Pancreas (tissue), 10 donors: Measurements from ENCODE around the gene DSCAML1. TPM values are rescaled to one million over a fixed set of nuclear protein-coding genes. Genes with fewer than 3 reads are reported as not detected.

Experiments used
- ATAC-seq, 4 donors: fragments of 200-7000 bp; cut with Tn5 transposase; one replicate each; pipeline versions ENCODE4 v1.8.0 to v1.9.1; 2020; ENCODE audit warnings: mild to moderate bottlenecking in 4 of 4, moderate library complexity in 4 of 4
- DNase-seq, 6 donors: peaks; one replicate each; pipeline ENCODE4 v3.0.0-alpha.2; 2020
- FAIRE-seq: peaks from 2 replicates; lab custom pipeline; 2012; peaks lifted over from hg19 to GRCh38; lab: Jason Lieb, UNC
- H3K27ac ChIP-seq, 4 donors: fragments of 200-600 bp; sonication (generic); 1 replicate in 3 of 4; 2 replicates in 1 of 4; pipeline versions ENCODE4 v1.5.0 to v1.8.0; 2020
- H3K27me3 ChIP-seq, 4 donors: fragments of 200-600 bp; one replicate each; pipeline ENCODE4 v1.8.0; 2021
- H3K36me3 ChIP-seq, 3 donors: fragments of 200-600 bp; sonication (generic) in 1 of 3; one replicate each; pipeline versions ENCODE4 v1.5.0 to v1.8.0; 2020 to 2021
- H3K4me1 ChIP-seq, 3 donors: fragments of 200-600 bp; one replicate each; pipeline ENCODE4 v1.8.0; 2021
- H3K4me3 ChIP-seq, 4 donors: fragments of 200-600 bp; sonication (generic) in 2 of 4; one replicate each; pipeline versions ENCODE4 v1.5.0 to v1.8.0; 2020 to 2021
- H3K9me3 ChIP-seq, 4 donors: fragments of 200-600 bp; one replicate each; pipeline ENCODE4 v1.8.0; 2021
- CTCF ChIP-seq, 4 donors: fragments of 200-600 bp; sonication (generic) in 3 of 4; IDR thresholded peaks; one replicate each; pipeline versions ENCODE4 v1.5.0 to v1.8.0; 2021; ENCODE audit warnings: antibody characterized with exemption in 4 of 4
- WGBS, 2 donors: extraction: QIAGEN DNeasy Blood & Tissue Kit; methylation state at CpG; one replicate each; pipeline ENCODE4 v1.1.7; 2013; 5-methylcytosine and 5-hydroxymethylcytosine counted together
- intact Hi-C, 3 donors: fragments of 100-400 bp; cut with DNase I; formaldehyde crosslinking; loops; one replicate each; pipeline versions ENCODE4 v1.11.1 to v1.14.2; 2022
- polyA plus RNA-seq, 2 donors: library from polyadenylated mRNA; stranded (reverse); fragments of 200-250 nt; gene quantifications; one replicate each; pipeline ENCODE4 v1.2.3, GENCODE V29; 2013
- total RNA-seq, 6 donors: library from RNA; stranded (reverse); fragmentation: NEBNext Ultra II Directional in 4 of 6; extraction: Animal tissue kit (Norgen Biotek cat#: 25700) in 4 of 6; gene quantifications; one replicate each; pipeline versions ENCODE4 v1.2.1 to v1.2.4, GENCODE V29; 2021 to 2023
- donor health status: healthy with polysubstance abuse.
- donor health status: DM: no; HTN: no; CAD: no; lungs with moderate emphysema.
- donor health status: DM: no; HTN: no; CAD: no.
- donor health status: control.
- donor health status: control.
- donor health status: Bipolar disorder and iron deficiency.
- donor health status: DM: yes; HTN: yes; CAD: no.
- donor health status: DM: no; HTN: no; CAD: no.
- donor health status: DM: no; HTN: no; CAD: no.
- donor health status: DM: yes; HTN: yes; CAD: no.

Gene DSCAML1
- total and polyA plus RNA-seq, 8 donors: 0.69 to 2.7 (median 1.8) TPM

- Histone ChIP-seq H3K4me3 (no peak overlapping the region), H3K27me3 (peaks cover 0 to 7% (median 2%) of the 10 kb centered on the region in 4 donors), H3K27ac (no peak overlapping the region), H3K4me1 (peaks cover 6 to 7% (median 7%) of the 10 kb centered on the region in 3 donors), H3K36me3 (no peaks in the 10 kb centered on the region), H3K9me3 (no peaks in the 10 kb centered on the region)
- WGBS, 2 donors: 68 to 70% methylated on average over 6 of the region's 6 CpGs
- ATAC-seq: no peak
- no peak for FAIRE-seq
- no peak for TF ChIP-seq CTCF (IDR thresholded peaks at IDR 0.05)
- DNase-seq: no peak
- intact Hi-C loops: no loop called here
These were observed 4.0 kb downstream of the DSCAML1 start for GRCh38 chr11:117792992-117793391.

- H3K4me1 ChIP-seq: peaks cover 6 to 7% (median 7%) of the 10 kb centered on the region in 3 donors
- H3K9me3 ChIP-seq: no peaks in the 10 kb centered on the region
- no peak overlapping the region for H3K4me3 ChIP-seq
- intact Hi-C loops: no loop called here
- TF ChIP-seq CTCF (IDR thresholded peaks at IDR 0.05): no peak
- H3K36me3 ChIP-seq: no peaks in the 10 kb centered on the region
- no peak for DNase-seq
- ATAC-seq: no peak
- H3K27me3 ChIP-seq: peaks cover 0 to 7% (median 2%) of the 10 kb centered on the region in 4 donors
- FAIRE-seq: no peak
- no peak overlapping the region for H3K27ac ChIP-seq
- 72 to 74% methylated on average over 5 of the region's 5 CpGs for WGBS, 2 donors
These were observed 4.8 kb downstream of the DSCAML1 start for GRCh38 chr11:117792241-117792640.

GRCh38 chr11:117790279-117790678 is 6.7 kb downstream of the DSCAML1 start:
- DNase-seq: no peak
- FAIRE-seq: no peak
- H3K9me3 ChIP-seq: no peaks in the 10 kb centered on the region
- H3K4me3 ChIP-seq: no peak overlapping the region
- peaks cover 0 to 4% (median 0%) of the 10 kb centered on the region in 4 donors for H3K27me3 ChIP-seq
- intact Hi-C loops: no loop called here
- H3K4me1 ChIP-seq: no peaks in the 10 kb centered on the region
- no peaks in the 10 kb centered on the region for H3K36me3 ChIP-seq
- no peak for TF ChIP-seq CTCF (IDR thresholded peaks at IDR 0.05)
- H3K27ac ChIP-seq: no peak overlapping the region
- 46 to 48% methylated on average over 3 of the region's 3 CpGs for WGBS, 2 donors
- ATAC-seq: no peak

GRCh38 chr11:117789241-117789640 is 7.8 kb downstream of the DSCAML1 start:
- FAIRE-seq (no peak), DNase-seq (no peak), ATAC-seq (no peak)
- Histone ChIP-seq H3K4me3 (no peak overlapping the region), H3K27me3 (peaks cover 0 to 4% (median 0%) of the 10 kb centered on the region in 4 donors), H3K27ac (no peak overlapping the region), H3K36me3 (no peaks in the 10 kb centered on the region), H3K9me3 (no peaks in the 10 kb centered on the region), H3K4me1 (no peaks in the 10 kb centered on the region)
- WGBS, 2 donors: 54 to 74% methylated on average over 4 of the region's 4 CpGs
- intact Hi-C loops: no loop called here
- no peak for TF ChIP-seq CTCF (IDR thresholded peaks at IDR 0.05)

GRCh38 chr11:117786135-117786870 is 10.7 kb downstream of the DSCAML1 start:
- no peak for TF ChIP-seq CTCF (IDR thresholded peaks at IDR 0.05)
- WGBS, 2 donors: 56 to 57% methylated on average over 14 of the region's 14 CpGs
- FAIRE-seq: no peak
- Histone ChIP-seq H3K4me3 (no peak overlapping the region), H3K4me1 (no peaks in the 10 kb centered on the region), H3K27me3 (no peaks in the 10 kb centered on the region), H3K36me3 (no peaks in the 10 kb centered on the region), H3K9me3 (no peaks in the 10 kb centered on the region), H3K27ac (no peak overlapping the region)
- peak in 2 of 4 donors; percentile 55 to 70 for ATAC-seq
- intact Hi-C loops: no loop called here
- DNase-seq: no peak
